H1 (cell line): ENCODE data around the gene RGS11. TPM values are rescaled to one million over a fixed set of nuclear protein-coding genes. Genes with fewer than 3 reads are reported as not detected.

Experiments
- CTCF ChIA-PET: fragments of 300-600 bp; sonication (Branson Sonifier 250); formaldehyde crosslinking; loops from one replicate; lab custom pipeline; 2021; ENCODE audit not compliant: partially characterized antibody; lab: Charles Lee
- POLR2A ChIA-PET: fragments of 300-600 bp; sonication (Branson Sonifier 250); formaldehyde crosslinking; loops from one replicate; lab custom pipeline; 2021; ENCODE audit warnings: inconsistent platforms; ENCODE audit not compliant: partially characterized antibody; lab: Charles Lee
- DNase-seq, 2 experiments: peaks; one replicate each; pipeline versions ENCODE4 v3.0.0 to v3.0.0-alpha.2; 2010 to 2022; ENCODE audit warnings: low spot score in 2 of 2, low read depth in 1 of 2, mixed read lengths in 1 of 2
- FAIRE-seq: peaks from 2 replicates; lab custom pipeline; 2011; peaks lifted over from hg19 to GRCh38; lab: Jason Lieb, UNC
- H2AFZ ChIP-seq: 2 replicates; pipeline ENCODE4 v1.8.1; 2012; ENCODE audit warnings: low read length, inconsistent platforms
- H2AK5ac ChIP-seq: 2 replicates; pipeline ENCODE4 v1.6.1; 2013; ENCODE audit warnings: low read depth, low read length
- H2BK120ac ChIP-seq: replicated peaks from 2 replicates; pipeline ENCODE3; 2013; ENCODE audit warnings: low read depth, low read length, inconsistent platforms
- H2BK12ac ChIP-seq: 2 replicates; pipeline ENCODE4 v1.6.1; 2013; ENCODE audit warnings: low read depth, low read length
- H2BK15ac ChIP-seq: 2 replicates; pipeline ENCODE4 v1.6.1; 2013; ENCODE audit warnings: low read length
- H2BK20ac ChIP-seq: 2 replicates; pipeline ENCODE4 v1.6.1; 2013; ENCODE audit warnings: low read length
- H2BK5ac ChIP-seq: 2 replicates; pipeline ENCODE4 v1.6.1; 2013; ENCODE audit warnings: low read depth, low read length
- H3K14ac ChIP-seq: 2 replicates; pipeline ENCODE4 v1.6.1; 2013; ENCODE audit warnings: inconsistent platforms; ENCODE audit not compliant: insufficient read length
- H3K18ac ChIP-seq: 2 replicates; pipeline ENCODE4 v1.6.1; 2013; ENCODE audit warnings: low read length; ENCODE audit errors: extremely low read depth
- H3K23ac ChIP-seq: 2 replicates; pipeline ENCODE4 v1.6.1; 2013; ENCODE audit warnings: inconsistent platforms; ENCODE audit not compliant: insufficient read length
- H3K23me2 ChIP-seq: 2 replicates; pipeline ENCODE4 v1.6.1; 2013; ENCODE audit warnings: low read depth, low read length
- H3K27ac ChIP-seq: 2 replicates; pipeline ENCODE4 v1.6.1; 2011; ENCODE audit warnings: low read depth, low read length, inconsistent platforms
- H3K27me3 ChIP-seq, 4 experiments: replicated peaks in 1 of 4; 1 replicate in 1 of 4; 2 replicates in 3 of 4; pipeline versions ENCODE4 v1.6.1 to v1.8.1; 2011 to 2013; ENCODE audit warnings: low read length in 3 of 4, mild to moderate bottlenecking in 3 of 4, inconsistent platforms in 2 of 4, mixed read lengths in 2 of 4, moderate library complexity in 1 of 4; ENCODE audit not compliant: control insufficient read depth in 3 of 4, insufficient read depth in 3 of 4; ENCODE audit errors: extremely low read depth in 1 of 4
- H3K36me3 ChIP-seq, 4 experiments: 2 replicates each; pipeline versions ENCODE4 v1.6.1 to v1.8.1; 2011 to 2013; ENCODE audit warnings: mild to moderate bottlenecking in 4 of 4, low read length in 3 of 4, moderate library complexity in 2 of 4, control low read depth in 1 of 4, inconsistent platforms in 1 of 4; ENCODE audit not compliant: insufficient read depth in 4 of 4, control insufficient read depth in 2 of 4
- H3K4ac ChIP-seq: replicated peaks from 2 replicates; pipeline ENCODE3; 2013; ENCODE audit warnings: low read length, low read depth, mixed read lengths, inconsistent platforms; ENCODE audit not compliant: insufficient read length
- H3K4me1 ChIP-seq, 4 experiments: replicated peaks in 1 of 4; 1 replicate in 1 of 4; 2 replicates in 3 of 4; pipeline versions ENCODE4 v1.6.1 to v1.8.1; 2011 to 2013; ENCODE audit warnings: low read length in 3 of 4, inconsistent platforms in 2 of 4, mixed read lengths in 1 of 4; ENCODE audit not compliant: insufficient read depth in 4 of 4, control insufficient read depth in 3 of 4
- H3K4me2 ChIP-seq, 2 experiments: 2 replicates each; pipeline versions ENCODE4 v1.6.1 to v1.8.1; 2011 to 2013; ENCODE audit warnings: low read depth in 2 of 2, low read length in 2 of 2, control low read depth in 1 of 2, inconsistent platforms in 1 of 2, mild to moderate bottlenecking in 1 of 2; ENCODE audit not compliant: insufficient read depth in 1 of 2
- H3K4me3 ChIP-seq, 4 experiments: fragments of 200-600, 300-600 bp in 1 of 4; sonication (generic), shearing (Covaris generic), sonication (Bioruptor Twin) in 1 of 4; 2 replicates each; pipeline versions ENCODE4 v1.5.1 to v1.8.1; 2011 to 2016; ENCODE audit warnings: low read length in 4 of 4, low read depth in 3 of 4, control low read depth in 2 of 4, inconsistent platforms in 2 of 4, mild to moderate bottlenecking in 2 of 4, mixed read lengths in 1 of 4, moderate library complexity in 1 of 4; ENCODE audit not compliant: insufficient read depth in 2 of 4; ENCODE audit errors: extremely low read depth in 1 of 4
- H3K56ac ChIP-seq: replicated peaks from 2 replicates; pipeline ENCODE3; 2013; ENCODE audit warnings: low read depth, mild to moderate bottlenecking, mixed read lengths, low read length, inconsistent platforms; ENCODE audit not compliant: insufficient read length
- H3K79me1 ChIP-seq: 2 replicates; pipeline ENCODE4 v1.6.1; 2013; ENCODE audit warnings: low read depth, low read length, control low read depth
- H3K79me2 ChIP-seq, 2 experiments: 2 replicates each; pipeline versions ENCODE4 v1.6.1 to v1.8.1; 2012 to 2013; ENCODE audit warnings: low read length in 2 of 2, mild to moderate bottlenecking in 2 of 2, inconsistent platforms in 1 of 2; ENCODE audit not compliant: insufficient read depth in 2 of 2, control insufficient read depth in 1 of 2
- H3K9ac ChIP-seq, 4 experiments: replicated peaks in 1 of 4; 1 replicate in 1 of 4; 2 replicates in 3 of 4; pipeline versions ENCODE4 v1.6.1 to v1.8.1; 2011 to 2013; ENCODE audit warnings: low read depth in 3 of 4, low read length in 3 of 4, control low read depth in 2 of 4, mild to moderate bottlenecking in 2 of 4, moderate library complexity in 2 of 4, inconsistent platforms in 1 of 4; ENCODE audit errors: extremely low read depth in 1 of 4
- H3K9me3 ChIP-seq, 2 experiments: 2 replicates each; pipeline versions ENCODE4 v1.6.1 to v1.8.1; 2012 to 2013; ENCODE audit warnings: mild to moderate bottlenecking in 2 of 2, moderate library complexity in 2 of 2, control low read depth in 1 of 2, inconsistent platforms in 1 of 2, low read depth in 1 of 2, low read length in 1 of 2, mixed read lengths in 1 of 2; ENCODE audit not compliant: insufficient read depth in 2 of 2
- H4K20me1 ChIP-seq, 2 experiments: replicated peaks in 1 of 2; 2 replicates each; pipeline versions ENCODE3 to v1.8.1; 2011 to 2013; ENCODE audit warnings: inconsistent platforms in 2 of 2, low read length in 2 of 2, mild to moderate bottlenecking in 1 of 2; ENCODE audit not compliant: insufficient read depth in 2 of 2, control insufficient read depth in 1 of 2
- H4K5ac ChIP-seq: 2 replicates; pipeline ENCODE4 v1.6.1; 2013; ENCODE audit warnings: low read length, low read depth, mixed read lengths, inconsistent platforms; ENCODE audit not compliant: insufficient read length
- H4K8ac ChIP-seq: 2 replicates; pipeline ENCODE4 v1.8.0; 2013; ENCODE audit warnings: mild to moderate bottlenecking, moderate library complexity, low read length, inconsistent platforms; ENCODE audit not compliant: insufficient read depth; ENCODE audit errors: extremely low read depth
- H4K91ac ChIP-seq: replicated peaks from 2 replicates; pipeline ENCODE3; 2013; ENCODE audit warnings: low read length, mixed read lengths, inconsistent platforms; ENCODE audit not compliant: insufficient read length
- BCL11A ChIP-seq, 2 experiments: IDR thresholded peaks; one replicate each; pipeline ENCODE4 v1.6.1; 2011; ENCODE audit warnings: low read depth in 2 of 2, low read length in 2 of 2, mild to moderate bottlenecking in 2 of 2
- JUN ChIP-seq: IDR thresholded peaks from 2 replicates; pipeline ENCODE4 v1.6.1; 2011; ENCODE audit warnings: low read depth, mild to moderate bottlenecking, improper control_type of control experiment, low read length
- RAD21 ChIP-seq, 2 experiments: IDR thresholded peaks in 1 of 2; conservative IDR thresholded peaks in 1 of 2; 2 replicates each; pipeline ENCODE4 v1.6.1; 2011; ENCODE audit warnings: low read depth in 2 of 2, low read length in 2 of 2, improper control_type of control experiment in 1 of 2, inconsistent platforms in 1 of 2, mild to moderate bottlenecking in 1 of 2, moderate library complexity in 1 of 2
- RBBP5 ChIP-seq: IDR thresholded peaks from 2 replicates; pipeline ENCODE4 v1.7.1; 2012; ENCODE audit warnings: low read depth, mild to moderate bottlenecking, inconsistent platforms, low read length, moderate library complexity, borderline replicate concordance
- RFX5 ChIP-seq: IDR thresholded peaks from 2 replicates; pipeline ENCODE4 v1.6.1; 2011; ENCODE audit warnings: low read depth, low read length, improper control_type of control experiment, borderline replicate concordance
- WGBS, 2 experiments: shearing (Covaris generic) in 1 of 2; methylation state at CpG; one replicate each; pipeline versions ENCODE4 v1.1.6 to v1.1.7; 2013 to 2015; ENCODE audit warnings: low lambda C conversion rate in 2 of 2, mixed read lengths in 2 of 2, inconsistent platforms in 1 of 2, low coverage in 1 of 2, missing lambda C conversion rate in 1 of 2; ENCODE audit not compliant: insufficient replicate concordance in 2 of 2, insufficient coverage in 1 of 2, insufficient read length in 1 of 2; ENCODE audit errors: extremely low coverage in 1 of 2, missing lambda C conversion rate in 1 of 2; 5-methylcytosine and 5-hydroxymethylcytosine counted together
- polyA plus RNA-seq, 7 experiments: library from polyadenylated mRNA; depleted of rRNA in 3 of 7; stranded (reverse) in 5 of 7; unstranded in 2 of 7; fragments of >200 nt in 5 of 7; fragments of 200-250 nt in 2 of 7; gene quantifications; 1 replicate in 5 of 7; 2 replicates in 1 of 7; 4 replicates in 1 of 7; pipeline versions ENCODE4 v1.2.1 to v1.2.3, GENCODE V29; 2011 to 2013; ENCODE audit warnings: missing spikeins in 2 of 7, mixed read lengths in 2 of 7
- total RNA-seq: library from RNA; stranded (reverse); fragmentation: NEBNext Ultra II Directional; extraction: Animal tissue kit (Norgen Biotek cat#: 25700); gene quantifications from 2 replicates; pipeline ENCODE4 v1.2.1, GENCODE V29; 2021

Gene RGS11
- total and polyA plus RNA-seq, 2 of the 8 experiments (the other 6 are each of a cell fraction or from before 2014, with no cell fraction given): 0.84 to 1.2 TPM

GRCh38 chr16:290015-290680, 14.4 kb upstream of the RGS11 start:
- no peak overlapping the region for H2BK5ac ChIP-seq
- no peaks in the 10 kb centered on the region for H3K4me1 ChIP-seq
- H3K4ac ChIP-seq: no peak overlapping the region
- no peaks in the 10 kb centered on the region for H3K27me3 ChIP-seq
- no peaks in the 10 kb centered on the region for H3K23me2 ChIP-seq
- no peak overlapping the region for H4K8ac ChIP-seq
- H2BK15ac ChIP-seq: no peak overlapping the region
- FAIRE-seq: no peak
- H3K9me3 ChIP-seq: peaks cover 0 to 5% of the 10 kb centered on the region in 2 experiments; a peak in 1 of 4 replicates
- H2BK20ac ChIP-seq: no peak overlapping the region
- no peak overlapping the region for H3K4me3 ChIP-seq
- DNase-seq: no peak
- no peak overlapping the region for H2AK5ac ChIP-seq
- no peak overlapping the region for H2AFZ ChIP-seq
- no peaks in the 10 kb centered on the region; the same call in 1 of the 2 replicates for H3K79me1 ChIP-seq
- peaks cover 0 to 6% of the 10 kb centered on the region in 2 experiments for H4K20me1 ChIP-seq
- H3K4me2 ChIP-seq: no peak overlapping the region
- H3K56ac ChIP-seq: no peak overlapping the region
- H2BK12ac ChIP-seq: no peak overlapping the region
- peaks cover 7 to 24% (median 8%) of the 10 kb centered on the region in 4 experiments; a peak in 6 of 8 replicates for H3K36me3 ChIP-seq
- POLR2A ChIA-PET: interaction anchor here (0.5 kb wide), 1 partner anchor 106 kb away, joined by 3 read pairs; no protein-coding TSS in a partner anchor
- H2BK120ac ChIP-seq: no peak overlapping the region
- H3K14ac ChIP-seq: no peak overlapping the region
- TF ChIP-seq RFX5: no peak
- no peak for TF ChIP-seq JUN
- TF ChIP-seq BCL11A (IDR thresholded peaks at IDR 0.05; ENCODE audit: low read depth in 2 of 2, low read length in 2 of 2): no peak
- no peak for TF ChIP-seq RBBP5
- no peak for TF ChIP-seq RAD21 (IDR thresholded peaks at IDR 0.05 in 1 of 2, conservative IDR thresholded peaks at IDR 0.05 in 1 of 2; ENCODE audit: low read depth in 2 of 2, low read length in 2 of 2)
- TF ChIP-seq, all 59 proteins: peak for 0
- Histone ChIP-seq H4K91ac (no peak overlapping the region), H4K5ac (no peak overlapping the region), H3K79me2 (no peaks in the 10 kb centered on the region), H3K27ac (no peak overlapping the region), H3K18ac (no peak overlapping the region), H3K9ac (no peak overlapping the region), H3K23ac (no peak overlapping the region)
- CTCF ChIA-PET: interaction anchor here (1.0 to 2.0 kb wide), 2 partner anchors 29 to 71 kb away, joined by 3 to 4 read pairs; no protein-coding TSS in a partner anchor
- WGBS, 2 experiments: 94% methylated on average over 23 of the region's 25 CpGs; no CpG with 5 or more reads in 1 of the 2 experiments
